HL-60 (cell line): ENCODE measurements around the gene FUZ.

Source experiments
- DNase-seq, 2 experiments: peaks; one replicate each; pipeline ENCODE4 v3.0.0-alpha.2; 2010 to 2020; ENCODE audit warnings: low read depth in 1 of 2, low spot score in 1 of 2
- H3K27ac ChIP-seq: fragments of 250-450 bp; sonication (Bioruptor Pico); replicated peaks from 2 replicates; pipeline ENCODE4 v1.5.1; 2020; ENCODE audit warnings: mild to moderate bottlenecking, moderate library complexity
- H3K27me3 ChIP-seq: fragments of 250-450 bp; sonication (Bioruptor Pico); 2 replicates; pipeline ENCODE4 v1.5.1; 2021; ENCODE audit warnings: mild to moderate bottlenecking, moderate library complexity; ENCODE audit not compliant: insufficient read depth, poor library complexity, severe bottlenecking
- H3K4me3 ChIP-seq: replicated peaks from 2 replicates; pipeline ENCODE4 v1.5.1; 2011; ENCODE audit warnings: mild to moderate bottlenecking, control low read depth, low read length; ENCODE audit not compliant: insufficient read depth
- GABPA ChIP-seq: IDR thresholded peaks from 2 replicates; pipeline ENCODE4 v1.6.1; 2012; ENCODE audit warnings: low read depth
- POLR2AphosphoS5 ChIP-seq: IDR thresholded peaks from 2 replicates; pipeline ENCODE4 v1.6.1; 2012; ENCODE audit warnings: low read depth
- SPI1 ChIP-seq: IDR thresholded peaks from 2 replicates; pipeline ENCODE4 v1.6.1; 2012; ENCODE audit warnings: low read depth, mild to moderate bottlenecking, borderline replicate concordance
- TF ChIP-seq, protein P1 (sequence below): IDR thresholded peaks from 2 replicates; pipeline ENCODE4 v1.6.1; 2012; ENCODE audit warnings: low read depth; ENCODE audit not compliant: insufficient replicate concordance
- TF ChIP-seq, protein P2 (sequence below): IDR thresholded peaks from one replicate; pipeline ENCODE4 v1.5.1; 2011; ENCODE audit warnings: low read length, control low read depth, inconsistent platforms; ENCODE audit not compliant: insufficient read depth

Gene FUZ

DNA sequence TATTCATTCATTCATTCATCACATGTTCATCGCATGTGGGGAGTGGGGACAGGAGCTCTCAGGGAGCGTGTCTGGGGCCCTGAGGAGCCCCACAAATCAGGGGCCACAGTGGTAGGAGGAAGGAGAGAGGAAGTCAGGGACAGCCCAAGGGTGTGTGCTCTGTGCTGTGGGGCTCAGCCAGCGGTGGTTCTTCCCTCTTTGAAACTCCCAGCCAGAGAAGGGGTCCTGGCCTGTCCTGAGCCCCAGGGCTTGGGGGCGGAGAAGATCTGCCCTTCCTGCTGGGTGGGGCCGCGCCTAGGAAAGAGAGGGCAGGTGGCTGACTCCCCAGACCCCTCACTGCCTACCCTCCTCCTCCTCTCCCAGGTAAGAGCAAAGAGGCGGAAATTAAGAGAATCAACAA is 31.7 kb downstream of the FUZ start:
- peak overlapping the region; percentile 37 for H3K27ac ChIP-seq
- no peak overlapping the region for H3K4me3 ChIP-seq
- peak in 1 of 2 experiments; percentile 24 for DNase-seq
- no peaks in the 10 kb centered on the region for H3K27me3 ChIP-seq
- TF ChIP-seq, protein P1, sequence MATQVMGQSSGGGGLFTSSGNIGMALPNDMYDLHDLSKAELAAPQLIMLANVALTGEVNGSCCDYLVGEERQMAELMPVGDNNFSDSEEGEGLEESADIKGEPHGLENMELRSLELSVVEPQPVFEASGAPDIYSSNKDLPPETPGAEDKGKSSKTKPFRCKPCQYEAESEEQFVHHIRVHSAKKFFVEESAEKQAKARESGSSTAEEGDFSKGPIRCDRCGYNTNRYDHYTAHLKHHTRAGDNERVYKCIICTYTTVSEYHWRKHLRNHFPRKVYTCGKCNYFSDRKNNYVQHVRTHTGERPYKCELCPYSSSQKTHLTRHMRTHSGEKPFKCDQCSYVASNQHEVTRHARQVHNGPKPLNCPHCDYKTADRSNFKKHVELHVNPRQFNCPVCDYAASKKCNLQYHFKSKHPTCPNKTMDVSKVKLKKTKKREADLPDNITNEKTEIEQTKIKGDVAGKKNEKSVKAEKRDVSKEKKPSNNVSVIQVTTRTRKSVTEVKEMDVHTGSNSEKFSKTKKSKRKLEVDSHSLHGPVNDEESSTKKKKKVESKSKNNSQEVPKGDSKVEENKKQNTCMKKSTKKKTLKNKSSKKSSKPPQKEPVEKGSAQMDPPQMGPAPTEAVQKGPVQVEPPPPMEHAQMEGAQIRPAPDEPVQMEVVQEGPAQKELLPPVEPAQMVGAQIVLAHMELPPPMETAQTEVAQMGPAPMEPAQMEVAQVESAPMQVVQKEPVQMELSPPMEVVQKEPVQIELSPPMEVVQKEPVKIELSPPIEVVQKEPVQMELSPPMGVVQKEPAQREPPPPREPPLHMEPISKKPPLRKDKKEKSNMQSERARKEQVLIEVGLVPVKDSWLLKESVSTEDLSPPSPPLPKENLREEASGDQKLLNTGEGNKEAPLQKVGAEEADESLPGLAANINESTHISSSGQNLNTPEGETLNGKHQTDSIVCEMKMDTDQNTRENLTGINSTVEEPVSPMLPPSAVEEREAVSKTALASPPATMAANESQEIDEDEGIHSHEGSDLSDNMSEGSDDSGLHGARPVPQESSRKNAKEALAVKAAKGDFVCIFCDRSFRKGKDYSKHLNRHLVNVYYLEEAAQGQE: no peak
- TF ChIP-seq SPI1: peak; percentile 72; the same call in 1 of the 2 replicates

DNA sequence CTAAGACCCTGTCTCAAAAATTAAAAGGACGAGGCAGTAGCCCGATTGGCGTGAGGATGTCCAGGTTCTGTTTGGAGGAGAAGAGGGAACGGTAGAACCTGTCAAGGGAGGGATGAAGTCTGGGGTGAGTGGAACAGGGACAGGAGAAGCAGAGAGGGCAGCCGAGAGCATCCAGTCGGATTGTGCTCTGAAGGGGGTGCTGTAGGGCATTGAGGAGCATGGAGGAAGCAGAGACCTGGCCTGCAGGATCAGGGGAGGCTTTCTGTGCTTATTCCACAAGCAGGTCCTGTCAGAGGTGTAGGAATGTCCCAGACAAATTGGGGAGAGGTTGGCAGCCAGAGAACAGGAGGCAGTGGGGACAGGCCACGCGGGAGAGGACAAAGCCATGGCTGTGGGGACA is 32.2 kb downstream of the FUZ start:
- TF ChIP-seq SPI1 (no peak), POLR2AphosphoS5 (no peak), GABPA (no peak)
- TF ChIP-seq, protein P2, sequence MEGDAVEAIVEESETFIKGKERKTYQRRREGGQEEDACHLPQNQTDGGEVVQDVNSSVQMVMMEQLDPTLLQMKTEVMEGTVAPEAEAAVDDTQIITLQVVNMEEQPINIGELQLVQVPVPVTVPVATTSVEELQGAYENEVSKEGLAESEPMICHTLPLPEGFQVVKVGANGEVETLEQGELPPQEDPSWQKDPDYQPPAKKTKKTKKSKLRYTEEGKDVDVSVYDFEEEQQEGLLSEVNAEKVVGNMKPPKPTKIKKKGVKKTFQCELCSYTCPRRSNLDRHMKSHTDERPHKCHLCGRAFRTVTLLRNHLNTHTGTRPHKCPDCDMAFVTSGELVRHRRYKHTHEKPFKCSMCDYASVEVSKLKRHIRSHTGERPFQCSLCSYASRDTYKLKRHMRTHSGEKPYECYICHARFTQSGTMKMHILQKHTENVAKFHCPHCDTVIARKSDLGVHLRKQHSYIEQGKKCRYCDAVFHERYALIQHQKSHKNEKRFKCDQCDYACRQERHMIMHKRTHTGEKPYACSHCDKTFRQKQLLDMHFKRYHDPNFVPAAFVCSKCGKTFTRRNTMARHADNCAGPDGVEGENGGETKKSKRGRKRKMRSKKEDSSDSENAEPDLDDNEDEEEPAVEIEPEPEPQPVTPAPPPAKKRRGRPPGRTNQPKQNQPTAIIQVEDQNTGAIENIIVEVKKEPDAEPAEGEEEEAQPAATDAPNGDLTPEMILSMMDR: no peak
- TF ChIP-seq, protein P1: no peak
- Histone ChIP-seq H3K27me3 (no peaks in the 10 kb centered on the region), H3K4me3 (no peak overlapping the region), H3K27ac (no peak overlapping the region)
- no peak for DNase-seq

DNA sequence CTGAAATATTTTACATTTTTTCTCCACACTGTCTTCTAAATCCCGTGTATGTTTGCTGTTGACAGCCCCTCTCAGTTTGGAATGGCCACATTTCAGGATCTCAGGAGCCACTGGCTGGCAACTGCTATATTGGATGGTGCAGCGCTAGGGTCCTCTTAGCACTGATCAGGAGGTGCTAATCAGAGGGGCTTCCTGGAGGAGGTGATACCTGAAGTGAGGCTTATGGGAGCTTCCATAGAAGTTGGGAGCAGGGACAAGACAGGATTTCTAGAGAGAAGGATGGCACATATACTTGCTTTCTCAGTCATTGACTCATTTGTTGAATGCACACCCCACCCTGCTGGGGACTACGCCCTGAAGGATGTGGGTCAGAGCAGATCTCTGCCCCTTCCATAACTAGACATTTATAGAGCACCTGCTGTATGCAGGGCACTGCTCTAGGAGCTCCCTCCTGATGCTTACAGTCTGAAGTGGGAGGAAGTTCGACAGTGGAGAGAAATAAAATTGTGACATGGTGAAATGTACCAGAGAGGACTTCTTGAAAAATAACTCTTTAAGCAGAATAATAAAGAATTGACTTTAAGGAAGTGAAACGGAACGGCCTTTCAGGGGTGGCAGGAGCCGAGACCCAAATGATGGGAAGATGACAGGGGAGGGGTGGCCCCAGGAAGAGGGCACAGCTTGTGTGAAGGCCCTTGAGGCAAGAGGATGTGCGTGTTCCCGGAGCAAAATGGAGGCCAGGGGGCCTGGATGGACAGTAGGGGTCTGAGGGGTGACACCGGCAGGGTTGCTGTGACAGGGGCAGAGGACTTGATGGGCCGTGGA is 33.1 kb downstream of the FUZ start:
- peak in 1 of 2 experiments; percentile 52 for DNase-seq

More for the DNA sequence above, 33.1 kb downstream of the FUZ start:
- Histone ChIP-seq H3K27me3 (no peaks in the 10 kb centered on the region), H3K4me3 (no peak overlapping the region), H3K27ac (no peak overlapping the region)
- TF ChIP-seq, protein P1: no peak
- peak; percentile 55; the same call in 1 of the 2 replicates for TF ChIP-seq SPI1
